ENCODE results near the gene PTPRN2. TPM values are rescaled to one million over a fixed set of nuclear protein-coding genes. Genes with fewer than 3 reads are reported as not detected.

The PTPRN2 gene
- total RNA-seq, 2 experiments from 2014 or later: 0.46 to 0.51 TPM

- Mint-ChIP-seq H3K4me1 (peaks cover 51% of the 10 kb centered on the region), H3K36me3 (ENCODE audit: low read depth) (no peaks in the 10 kb centered on the region), H3K9me3 (ENCODE audit: low read depth) (no peaks in the 10 kb centered on the region), H3K4me3 (no peak overlapping the region), H3K27me3 (peaks cover 5% of the 10 kb centered on the region), H3K27ac (no peak overlapping the region)
- intact Hi-C loops (cut with DNase I, micrococcal nuclease): loop anchor here (5.0 to 10.0 kb wide), 3 partner anchors 114 to 1534 kb away; no protein-coding TSS in a partner anchor
- ATAC-seq (no peak), DNase-seq (no peak)
- CTCF ChIA-PET: no interaction called here
- POLR2A ChIA-PET: no interaction called here
These were observed 1089.0 kb downstream of the PTPRN2 start for GRCh38 chr7:157498657-157499056.

DNA sequence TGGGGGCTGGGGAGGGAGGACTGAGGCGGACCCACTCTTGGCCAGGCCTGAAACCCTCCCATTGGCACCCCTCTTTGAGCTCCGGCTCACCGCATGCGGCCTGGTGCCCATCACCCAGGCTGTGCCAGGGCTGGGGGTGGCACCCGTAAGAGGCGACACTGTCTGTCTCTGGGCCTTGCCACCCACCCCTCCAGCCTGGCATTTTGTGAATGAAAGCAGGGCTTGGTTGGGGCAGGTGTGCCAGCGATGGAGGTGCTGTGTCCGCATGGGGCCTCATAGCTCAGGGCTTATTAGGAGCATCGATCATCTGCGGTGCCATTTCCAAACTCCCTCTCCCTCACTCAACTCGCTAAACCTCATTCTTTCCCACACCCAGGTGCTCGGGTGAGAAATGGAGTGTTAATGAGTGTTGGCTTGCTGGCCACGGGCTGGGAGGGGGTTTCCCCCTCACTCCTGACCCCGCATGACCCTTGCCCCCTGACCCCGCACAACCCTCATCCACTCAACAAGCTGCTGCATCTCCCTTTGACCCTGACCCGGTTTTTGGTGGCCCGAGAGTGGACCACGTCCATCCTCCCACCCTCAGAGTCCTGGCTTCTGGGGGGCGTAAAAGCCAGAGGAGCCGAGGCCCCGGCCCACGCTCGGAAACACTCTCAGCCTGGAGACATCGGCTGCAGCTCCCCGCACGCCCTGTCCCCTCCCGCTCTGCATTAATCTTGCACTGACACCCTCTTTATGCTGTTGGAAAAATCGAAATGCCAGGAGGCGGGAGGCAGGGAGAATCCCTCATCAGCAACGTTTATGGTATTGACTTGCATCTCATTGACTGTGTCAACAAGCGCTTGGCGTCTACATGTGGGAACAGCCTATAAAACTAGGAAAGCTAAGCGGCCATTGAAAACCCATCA lies 1089.6 kb downstream of the PTPRN2 start:
- no peak overlapping the region for H3K27ac Mint-ChIP-seq
- H3K9me3 Mint-ChIP-seq (ENCODE audit: low read depth): no peaks in the 10 kb centered on the region
- no peak overlapping the region for H3K4me3 Mint-ChIP-seq
- POLR2A ChIA-PET: no interaction called here
- ATAC-seq: no peak
- intact Hi-C loops (cut with DNase I, micrococcal nuclease): loop anchor here (5.0 to 10.0 kb wide), 3 partner anchors 114 to 1533 kb away; no protein-coding TSS in a partner anchor
- DNase-seq: no peak
- CTCF ChIA-PET: no interaction called here
- H3K27me3 Mint-ChIP-seq: peaks cover 5% of the 10 kb centered on the region
- no peaks in the 10 kb centered on the region for H3K36me3 Mint-ChIP-seq (ENCODE audit: low read depth)
- peaks cover 44% of the 10 kb centered on the region for H3K4me1 Mint-ChIP-seq

- no peak for DNase-seq
- intact Hi-C loops (cut with DNase I, micrococcal nuclease): loop anchor here (5.0 to 10.0 kb wide), 3 partner anchors 115 to 1533 kb away; no protein-coding TSS in a partner anchor
- peaks cover 1% of the 10 kb centered on the region for H3K9me3 Mint-ChIP-seq (ENCODE audit: low read depth)
- peaks cover 38% of the 10 kb centered on the region for H3K4me1 Mint-ChIP-seq
- no peak overlapping the region for H3K4me3 Mint-ChIP-seq
- H3K27me3 Mint-ChIP-seq: peaks cover 7% of the 10 kb centered on the region
- ChIA-PET POLR2A (no interaction called here), CTCF (no interaction called here)
- ATAC-seq: no peak
- H3K27ac Mint-ChIP-seq: no peak overlapping the region
- no peaks in the 10 kb centered on the region for H3K36me3 Mint-ChIP-seq (ENCODE audit: low read depth)
These were observed 1090.3 kb downstream of the PTPRN2 start for GRCh38 chr7:157497367-157497743.

GRCh38 chr7:157496416-157497275 lies 1091.0 kb downstream of the PTPRN2 start:
- DNase-seq (no peak), ATAC-seq (no peak)
- Mint-ChIP-seq H3K4me3 (no peak overlapping the region), H3K4me1 (peaks cover 32% of the 10 kb centered on the region), H3K9me3 (ENCODE audit: low read depth) (peaks cover 7% of the 10 kb centered on the region), H3K36me3 (ENCODE audit: low read depth) (no peaks in the 10 kb centered on the region), H3K27ac (no peak overlapping the region), H3K27me3 (peaks cover 9% of the 10 kb centered on the region)
- ChIA-PET POLR2A (no interaction called here), CTCF (no interaction called here)
- intact Hi-C loops (cut with DNase I, micrococcal nuclease): loop anchor here (5.0 to 10.0 kb wide), 3 partner anchors 116 to 1532 kb away; no protein-coding TSS in a partner anchor

GRCh38 chr7:157495594-157495993 lies 1092.0 kb downstream of the PTPRN2 start:
- H3K27me3 Mint-ChIP-seq: peaks cover 9% of the 10 kb centered on the region
- DNase-seq (peak; percentile 38), ATAC-seq (peak; percentile 45)
- H3K4me1 Mint-ChIP-seq: peaks cover 35% of the 10 kb centered on the region
- POLR2A ChIA-PET: no interaction called here
- H3K4me3 Mint-ChIP-seq: no peak overlapping the region
- H3K36me3 Mint-ChIP-seq (ENCODE audit: low read depth): no peaks in the 10 kb centered on the region
- intact Hi-C loops (cut with DNase I, micrococcal nuclease): loop anchor here (2.0 to 10.0 kb wide), 4 partner anchors 83 to 1531 kb away; no protein-coding TSS in a partner anchor
- no peak overlapping the region for H3K27ac Mint-ChIP-seq
- CTCF ChIA-PET: interaction anchor here (0.6 kb wide), 1 partner anchor 15 kb away, joined by 4 read pairs; no protein-coding TSS in a partner anchor
- H3K9me3 Mint-ChIP-seq (ENCODE audit: low read depth): peaks cover 11% of the 10 kb centered on the region

DNA sequence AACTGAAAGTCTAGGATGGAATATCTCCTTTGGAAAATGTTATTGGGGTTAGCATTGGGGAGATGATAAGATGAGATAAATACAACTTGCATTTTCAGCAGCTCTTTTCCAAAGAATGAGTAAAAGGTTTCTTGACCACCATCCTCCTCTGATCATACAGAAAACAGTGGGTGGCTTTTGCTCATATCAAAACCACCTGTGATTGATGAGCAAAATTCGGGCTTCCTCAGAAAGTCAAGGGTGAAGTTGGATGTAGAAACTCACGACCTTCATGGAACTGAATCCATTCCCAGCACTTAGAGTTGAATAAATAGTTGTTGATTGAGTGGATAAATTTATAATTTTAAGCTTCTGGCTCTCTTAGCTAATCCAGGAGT lies 1092.5 kb downstream of the PTPRN2 start:
- ChIA-PET CTCF (interaction anchor here (0.6 kb wide), 1 partner anchor 14 kb away, joined by 4 read pairs; no protein-coding TSS in a partner anchor), POLR2A (no interaction called here)
- intact Hi-C loops (cut with DNase I, micrococcal nuclease): loop anchor here (2.0 to 10.0 kb wide), 4 partner anchors 82 to 1530 kb away; no protein-coding TSS in a partner anchor
- ATAC-seq (peak; percentile 62), DNase-seq (peak; percentile 36)
- H3K9me3 Mint-ChIP-seq (ENCODE audit: low read depth): peaks cover 14% of the 10 kb centered on the region
- H3K4me1 Mint-ChIP-seq: peaks cover 39% of the 10 kb centered on the region
- peaks cover 9% of the 10 kb centered on the region for H3K27me3 Mint-ChIP-seq
- no peak overlapping the region for H3K4me3 Mint-ChIP-seq
- no peaks in the 10 kb centered on the region for H3K36me3 Mint-ChIP-seq (ENCODE audit: low read depth)
- no peak overlapping the region for H3K27ac Mint-ChIP-seq

GRCh38 chr7:157494506-157495176 lies 1093.0 kb downstream of the PTPRN2 start:
- no peak for ATAC-seq

DNA sequence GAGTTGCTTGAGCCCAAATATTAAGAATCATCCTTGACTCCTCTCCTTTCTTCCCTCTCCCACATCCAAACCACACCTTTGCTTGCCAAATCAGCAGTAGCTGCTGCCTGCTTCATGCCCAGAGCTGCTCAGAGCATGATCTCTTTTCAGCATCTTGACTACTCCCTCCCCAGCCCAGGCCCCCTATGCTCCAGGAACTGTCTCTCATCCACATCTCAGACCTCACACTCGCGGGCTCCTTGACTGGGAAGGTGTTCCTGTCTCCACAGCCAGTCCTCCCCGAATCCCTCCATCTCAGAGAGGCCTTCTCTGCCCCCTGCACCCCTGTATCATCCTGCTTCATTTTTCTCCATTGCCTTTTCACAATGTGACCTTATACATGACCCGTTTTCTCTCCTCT lies 1093.8 kb downstream of the PTPRN2 start:
- peaks cover 14% of the 10 kb centered on the region for H3K9me3 Mint-ChIP-seq (ENCODE audit: low read depth)
- no peak for DNase-seq
- no peak for ATAC-seq
- peaks cover 43% of the 10 kb centered on the region for H3K4me1 Mint-ChIP-seq
- CTCF ChIA-PET: interaction anchor here (0.8 kb wide), 1 partner anchor 62 kb away, joined by 3 read pairs; no protein-coding TSS in a partner anchor
- H3K4me3 Mint-ChIP-seq: no peak overlapping the region
- intact Hi-C loops (cut with DNase I, micrococcal nuclease): loop anchor here (2.0 to 10.0 kb wide), 6 partner anchors 74 to 1529 kb away; no protein-coding TSS in a partner anchor
- H3K27me3 Mint-ChIP-seq: peaks cover 9% of the 10 kb centered on the region
- H3K36me3 Mint-ChIP-seq (ENCODE audit: low read depth): no peaks in the 10 kb centered on the region
- POLR2A ChIA-PET: no interaction called here
- H3K27ac Mint-ChIP-seq: no peak overlapping the region

More at GRCh38 chr7:157494506-157495176, 1093.0 kb downstream of the PTPRN2 start:
- peaks cover 14% of the 10 kb centered on the region for H3K9me3 Mint-ChIP-seq (ENCODE audit: low read depth)
- H3K4me1 Mint-ChIP-seq: peaks cover 43% of the 10 kb centered on the region
- H3K4me3 Mint-ChIP-seq: no peak overlapping the region
- no peak for DNase-seq
- no peaks in the 10 kb centered on the region for H3K36me3 Mint-ChIP-seq (ENCODE audit: low read depth)
- peaks cover 9% of the 10 kb centered on the region for H3K27me3 Mint-ChIP-seq
- ChIA-PET POLR2A (no interaction called here), CTCF (no interaction called here)
- intact Hi-C loops (cut with DNase I, micrococcal nuclease): loop anchor here (2.0 to 10.0 kb wide), 7 partner anchors 73 to 1530 kb away; no protein-coding TSS in a partner anchor
- H3K27ac Mint-ChIP-seq: no peak overlapping the region

- ATAC-seq (no peak), DNase-seq (no peak)
- Mint-ChIP-seq H3K27ac (no peak overlapping the region), H3K4me3 (no peak overlapping the region), H3K9me3 (ENCODE audit: low read depth) (peaks cover 14% of the 10 kb centered on the region), H3K4me1 (peaks cover 43% of the 10 kb centered on the region), H3K36me3 (ENCODE audit: low read depth) (no peaks in the 10 kb centered on the region), H3K27me3 (peaks cover 9% of the 10 kb centered on the region)
- CTCF ChIA-PET: interaction anchor here (0.6 to 0.8 kb wide), 2 partner anchors 62 to 571 kb away, joined by 3 read pairs; no protein-coding TSS in a partner anchor
- POLR2A ChIA-PET: no interaction called here
- intact Hi-C loops (cut with DNase I, micrococcal nuclease): loop anchor here (5.0 to 10.0 kb wide), 5 partner anchors 74 to 1528 kb away; no protein-coding TSS in a partner anchor
These were observed 1094.6 kb downstream of the PTPRN2 start for GRCh38 chr7:157493017-157493416.

DNA sequence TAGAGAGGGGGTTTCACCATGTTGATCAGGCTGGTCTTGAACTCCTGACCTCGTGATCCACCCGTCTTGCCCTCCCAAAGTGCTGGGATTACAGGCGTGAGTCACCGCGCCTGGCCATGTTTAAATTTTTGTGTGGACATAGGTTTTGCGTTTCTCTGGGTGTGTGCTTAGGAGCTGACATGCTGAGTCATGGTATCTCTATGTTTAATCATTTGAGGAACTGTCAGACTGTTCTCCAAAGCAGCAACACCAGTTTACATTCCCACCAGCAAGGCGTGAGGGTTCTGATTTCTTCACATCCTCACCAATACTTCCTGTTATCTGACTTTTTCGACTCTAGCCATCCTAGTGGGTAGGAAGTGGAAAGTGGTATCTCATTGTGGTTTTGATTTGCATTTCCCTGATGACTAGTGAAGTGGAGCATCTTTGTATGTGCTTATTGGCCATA lies 1097.1 kb downstream of the PTPRN2 start:
- DNase-seq: peak; percentile 58
- Mint-ChIP-seq H3K4me3 (no peak overlapping the region), H3K27ac (peak overlapping the region; percentile 35), H3K4me1 (peaks cover 35% of the 10 kb centered on the region), H3K36me3 (ENCODE audit: low read depth) (no peaks in the 10 kb centered on the region), H3K9me3 (ENCODE audit: low read depth) (peaks cover 14% of the 10 kb centered on the region), H3K27me3 (peaks cover 9% of the 10 kb centered on the region)
- ChIA-PET POLR2A (no interaction called here), CTCF (no interaction called here)
- intact Hi-C loops (cut with DNase I, micrococcal nuclease): loop anchor here (1.0 to 10.0 kb wide), 8 partner anchors 13 to 1526 kb away; no protein-coding TSS in a partner anchor
- peak; percentile 81 for ATAC-seq
